ENCODE measurements around the gene XYLT1.

GRCh38 chr16:17504050-17504449 lies 33.3 kb upstream of the XYLT1 start:
- TF ChIP-seq PRDM15 (CRISPR knock-in tag; IDR thresholded peaks at IDR 0.05) (no peak), CEBPB (IDR thresholded peaks at IDR 0.05; ENCODE audit: borderline replicate concordance in 1 of 2, low read depth in 2 of 2, low read length in 2 of 2) (no peak), BRCA1 (IDR thresholded peaks at IDR 0.05; ENCODE audit: low read depth, low read length) (no peak), ZBED1 (IDR thresholded peaks at IDR 0.05; ENCODE audit: borderline replicate concordance) (no peak), ATF7 (IDR thresholded peaks at IDR 0.05; ENCODE audit: low read depth) (no peak), FOXK2 (IDR thresholded peaks at IDR 0.05) (no peak), RELA (IDR thresholded peaks at IDR 0.05; ENCODE audit: borderline replicate concordance, partially characterized antibody) (no peak), RFX5 (IDR thresholded peaks at IDR 0.05; ENCODE audit: low read depth, low read length) (no peak), EZH2 (IDR thresholded peaks at IDR 0.05; ENCODE audit: borderline replicate concordance, control insufficient read depth, low read depth, low read length) (no peak)
- TF ChIP-seq, protein P1, sequence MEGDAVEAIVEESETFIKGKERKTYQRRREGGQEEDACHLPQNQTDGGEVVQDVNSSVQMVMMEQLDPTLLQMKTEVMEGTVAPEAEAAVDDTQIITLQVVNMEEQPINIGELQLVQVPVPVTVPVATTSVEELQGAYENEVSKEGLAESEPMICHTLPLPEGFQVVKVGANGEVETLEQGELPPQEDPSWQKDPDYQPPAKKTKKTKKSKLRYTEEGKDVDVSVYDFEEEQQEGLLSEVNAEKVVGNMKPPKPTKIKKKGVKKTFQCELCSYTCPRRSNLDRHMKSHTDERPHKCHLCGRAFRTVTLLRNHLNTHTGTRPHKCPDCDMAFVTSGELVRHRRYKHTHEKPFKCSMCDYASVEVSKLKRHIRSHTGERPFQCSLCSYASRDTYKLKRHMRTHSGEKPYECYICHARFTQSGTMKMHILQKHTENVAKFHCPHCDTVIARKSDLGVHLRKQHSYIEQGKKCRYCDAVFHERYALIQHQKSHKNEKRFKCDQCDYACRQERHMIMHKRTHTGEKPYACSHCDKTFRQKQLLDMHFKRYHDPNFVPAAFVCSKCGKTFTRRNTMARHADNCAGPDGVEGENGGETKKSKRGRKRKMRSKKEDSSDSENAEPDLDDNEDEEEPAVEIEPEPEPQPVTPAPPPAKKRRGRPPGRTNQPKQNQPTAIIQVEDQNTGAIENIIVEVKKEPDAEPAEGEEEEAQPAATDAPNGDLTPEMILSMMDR (IDR thresholded peaks at IDR 0.05 in 2 of 3, conservative IDR thresholded peaks at IDR 0.05 in 1 of 3; ENCODE audit: control insufficient read depth in 2 of 3, extremely low read depth in 1 of 3, insufficient read depth in 1 of 3, low read depth in 3 of 3, low read length in 3 of 3), result no peak
- TF ChIP-seq, protein P2, sequence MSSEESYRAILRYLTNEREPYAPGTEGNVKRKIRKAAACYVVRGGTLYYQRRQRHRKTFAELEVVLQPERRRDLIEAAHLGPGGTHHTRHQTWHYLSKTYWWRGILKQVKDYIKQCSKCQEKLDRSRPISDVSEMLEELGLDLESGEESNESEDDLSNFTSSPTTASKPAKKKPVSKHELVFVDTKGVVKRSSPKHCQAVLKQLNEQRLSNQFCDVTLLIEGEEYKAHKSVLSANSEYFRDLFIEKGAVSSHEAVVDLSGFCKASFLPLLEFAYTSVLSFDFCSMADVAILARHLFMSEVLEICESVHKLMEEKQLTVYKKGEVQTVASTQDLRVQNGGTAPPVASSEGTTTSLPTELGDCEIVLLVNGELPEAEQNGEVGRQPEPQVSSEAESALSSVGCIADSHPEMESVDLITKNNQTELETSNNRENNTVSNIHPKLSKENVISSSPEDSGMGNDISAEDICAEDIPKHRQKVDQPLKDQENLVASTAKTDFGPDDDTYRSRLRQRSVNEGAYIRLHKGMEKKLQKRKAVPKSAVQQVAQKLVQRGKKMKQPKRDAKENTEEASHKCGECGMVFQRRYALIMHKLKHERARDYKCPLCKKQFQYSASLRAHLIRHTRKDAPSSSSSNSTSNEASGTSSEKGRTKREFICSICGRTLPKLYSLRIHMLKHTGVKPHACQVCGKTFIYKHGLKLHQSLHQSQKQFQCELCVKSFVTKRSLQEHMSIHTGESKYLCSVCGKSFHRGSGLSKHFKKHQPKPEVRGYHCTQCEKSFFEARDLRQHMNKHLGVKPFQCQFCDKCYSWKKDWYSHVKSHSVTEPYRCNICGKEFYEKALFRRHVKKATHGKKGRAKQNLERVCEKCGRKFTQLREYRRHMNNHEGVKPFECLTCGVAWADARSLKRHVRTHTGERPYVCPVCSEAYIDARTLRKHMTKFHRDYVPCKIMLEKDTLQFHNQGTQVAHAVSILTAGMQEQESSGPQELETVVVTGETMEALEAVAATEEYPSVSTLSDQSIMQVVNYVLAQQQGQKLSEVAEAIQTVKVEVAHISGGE (CRISPR knock-in tag; IDR thresholded peaks at IDR 0.05), result no peak

All from GM12878 (cell line).